Neural progenitor cell (in vitro differentiated cells): ENCODE measurements around the gene DNASE2B.

Experiments used
- EZH2phosphoT487 ChIP-seq: fragments of 200-600 bp; sonication (generic); IDR thresholded peaks from 2 replicates; pipeline ENCODE4 v1.6.1; 2017; ENCODE audit warnings: antibody characterized with exemption
- TF ChIP-seq, protein P1 (sequence below): fragments of 200-600 bp; sonication (generic); IDR thresholded peaks from 2 replicates; pipeline ENCODE4 v1.5.1; 2017; ENCODE audit warnings: antibody characterized with exemption, mild to moderate bottlenecking

DNA sequence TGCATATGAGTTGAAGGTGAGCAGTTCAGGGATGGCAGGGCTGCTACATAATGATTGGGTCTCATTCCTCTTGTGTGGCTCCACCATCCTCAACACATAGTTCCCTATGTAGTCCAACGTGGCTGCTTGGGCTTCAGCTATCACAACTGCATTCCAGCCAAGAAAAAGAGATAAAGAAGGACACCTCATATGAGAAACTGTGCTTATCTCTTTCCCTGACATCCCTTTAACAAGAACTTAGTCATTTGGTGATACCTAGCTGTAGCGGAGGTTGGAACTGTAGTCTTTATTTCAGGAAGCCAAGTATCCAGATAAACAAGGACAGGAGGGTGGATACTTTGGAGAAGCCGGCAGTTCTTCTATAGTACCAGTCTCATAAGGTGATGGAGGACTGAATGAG is 42.7 kb upstream of the DNASE2B start:
- TF ChIP-seq EZH2phosphoT487, result no peak
- TF ChIP-seq, protein P1, sequence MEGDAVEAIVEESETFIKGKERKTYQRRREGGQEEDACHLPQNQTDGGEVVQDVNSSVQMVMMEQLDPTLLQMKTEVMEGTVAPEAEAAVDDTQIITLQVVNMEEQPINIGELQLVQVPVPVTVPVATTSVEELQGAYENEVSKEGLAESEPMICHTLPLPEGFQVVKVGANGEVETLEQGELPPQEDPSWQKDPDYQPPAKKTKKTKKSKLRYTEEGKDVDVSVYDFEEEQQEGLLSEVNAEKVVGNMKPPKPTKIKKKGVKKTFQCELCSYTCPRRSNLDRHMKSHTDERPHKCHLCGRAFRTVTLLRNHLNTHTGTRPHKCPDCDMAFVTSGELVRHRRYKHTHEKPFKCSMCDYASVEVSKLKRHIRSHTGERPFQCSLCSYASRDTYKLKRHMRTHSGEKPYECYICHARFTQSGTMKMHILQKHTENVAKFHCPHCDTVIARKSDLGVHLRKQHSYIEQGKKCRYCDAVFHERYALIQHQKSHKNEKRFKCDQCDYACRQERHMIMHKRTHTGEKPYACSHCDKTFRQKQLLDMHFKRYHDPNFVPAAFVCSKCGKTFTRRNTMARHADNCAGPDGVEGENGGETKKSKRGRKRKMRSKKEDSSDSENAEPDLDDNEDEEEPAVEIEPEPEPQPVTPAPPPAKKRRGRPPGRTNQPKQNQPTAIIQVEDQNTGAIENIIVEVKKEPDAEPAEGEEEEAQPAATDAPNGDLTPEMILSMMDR, result no peak
